Measurements from ENCODE around the gene GPATCH2.

The GPATCH2 gene

DNA sequence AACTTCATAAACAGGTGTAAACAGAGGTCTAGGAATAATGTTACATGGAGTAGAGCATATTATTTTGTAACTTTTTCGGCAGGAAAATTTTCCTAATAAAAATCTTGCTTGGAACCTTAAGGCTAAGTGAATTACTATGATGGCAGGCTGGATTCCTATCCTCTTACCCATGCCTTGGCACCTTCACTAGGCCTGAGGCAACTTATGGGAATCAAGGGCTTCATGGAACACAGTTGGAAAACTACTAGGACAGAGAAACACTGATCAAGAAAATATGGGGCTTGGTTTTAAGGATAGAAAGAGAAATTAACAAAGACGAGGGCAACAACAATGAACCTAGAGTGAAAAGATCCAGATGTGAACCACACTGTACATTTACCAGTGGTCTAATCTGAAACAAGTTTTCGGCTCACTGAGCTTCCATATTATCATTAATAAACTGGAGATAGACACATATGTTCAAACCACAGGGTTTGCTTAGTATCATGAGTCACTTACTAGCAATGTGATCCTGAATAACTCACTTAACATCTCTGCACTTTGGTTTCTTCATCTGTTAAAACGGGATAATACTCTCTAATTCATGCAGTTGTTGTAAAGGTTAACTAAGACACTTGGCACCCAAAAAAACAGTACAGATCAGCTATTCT is 68.5 kb downstream of the GPATCH2 start:
- Histone ChIP-seq H3K27ac (ENCODE audit: low read depth, low read length) (no peak overlapping the region), H2BK120ac (ENCODE audit: insufficient read depth, low read length, poor library complexity) (no peak overlapping the region)
- no CpG with 5 or more reads among the region's 4 CpGs for WGBS (ENCODE audit: extremely low coverage, insufficient coverage, insufficient read length)

DNA sequence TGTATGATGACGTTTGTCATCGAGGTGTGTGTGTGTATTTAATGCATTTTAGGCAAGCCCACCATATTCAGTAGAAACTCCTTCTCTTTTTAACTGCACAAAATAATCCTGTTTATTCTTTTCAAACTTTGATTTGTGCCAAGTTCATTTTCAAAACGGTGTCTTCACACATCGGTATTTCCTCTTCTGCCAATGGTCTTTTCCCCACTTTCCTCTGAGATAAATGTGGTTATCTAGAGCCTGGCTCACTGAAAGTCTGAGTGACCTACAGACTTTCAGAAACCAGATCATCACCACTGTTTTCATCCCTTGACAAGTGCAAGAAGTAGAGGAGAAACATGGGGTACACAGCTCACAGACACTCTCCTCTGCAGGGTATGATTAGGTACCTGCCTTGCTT is 69.4 kb downstream of the GPATCH2 start:
- no peaks in the 10 kb centered on the region for H3K79me1 ChIP-seq (ENCODE audit: low read length)
- H3K4me2 ChIP-seq (ENCODE audit: low read length), result no peak overlapping the region
- H3K27me3 ChIP-seq (ENCODE audit: insufficient read depth, low read length), result no peaks in the 10 kb centered on the region
- H2BK5ac ChIP-seq (ENCODE audit: low read depth, low read length, poor library complexity), result no peak overlapping the region
- H2AFZ ChIP-seq (ENCODE audit: insufficient read depth, low read length, poor library complexity), result no peak overlapping the region
- H3K9ac ChIP-seq (ENCODE audit: low read length), result no peak overlapping the region
- no peak overlapping the region for H3K27ac ChIP-seq (ENCODE audit: low read depth, low read length)
- no peak overlapping the region for H2BK12ac ChIP-seq (ENCODE audit: low read length)
- H3K36me3 ChIP-seq (ENCODE audit: control insufficient read depth in 1 of 2, insufficient read depth in 2 of 2, low read length in 2 of 2), result no peaks in the 10 kb centered on the region
- no peak overlapping the region for H3K4me3 ChIP-seq (ENCODE audit: low read depth, low read length)
- H2AK5ac ChIP-seq (ENCODE audit: low read length), result no peak overlapping the region
- no peak overlapping the region for H2BK120ac ChIP-seq (ENCODE audit: insufficient read depth, low read length, poor library complexity)
- no peak overlapping the region for H3K23ac ChIP-seq (ENCODE audit: low read length)
- H3K4ac ChIP-seq (ENCODE audit: low read depth, low read length), result no peak overlapping the region
- no peaks in the 10 kb centered on the region for H3K4me1 ChIP-seq (ENCODE audit: control insufficient read depth in 1 of 2, insufficient read depth in 2 of 2, low read length in 2 of 2)
- H3K18ac ChIP-seq (ENCODE audit: low read length), result no peak overlapping the region
- no peak overlapping the region for H4K91ac ChIP-seq (ENCODE audit: low read depth, low read length)
- H3K79me2 ChIP-seq (ENCODE audit: control insufficient read depth, insufficient read depth, low read length, poor library complexity), result no peaks in the 10 kb centered on the region
- no peak overlapping the region for H3K14ac ChIP-seq (ENCODE audit: low read length)
- WGBS (ENCODE audit: extremely low coverage, insufficient coverage, insufficient read length), result no CpG with 5 or more reads among the region's 4 CpGs
- no peak overlapping the region for H4K12ac ChIP-seq (ENCODE audit: low read depth, low read length)
- H3K9me3 ChIP-seq (ENCODE audit: insufficient read depth, low read depth, low read length), result no peaks in the 10 kb centered on the region
- DNase-seq, result no peak
- no peak overlapping the region for H4K8ac ChIP-seq (ENCODE audit: low read depth, low read length)

More for the DNA sequence above, 68.5 kb downstream of the GPATCH2 start:
- Histone ChIP-seq H3K14ac (ENCODE audit: low read length) (no peak overlapping the region), H2AK5ac (ENCODE audit: low read length) (no peak overlapping the region), H4K12ac (ENCODE audit: low read depth, low read length) (no peak overlapping the region), H3K79me1 (ENCODE audit: low read length) (no peaks in the 10 kb centered on the region), H3K9me3 (ENCODE audit: insufficient read depth, low read depth, low read length) (no peaks in the 10 kb centered on the region), H4K8ac (ENCODE audit: low read depth, low read length) (no peak overlapping the region), H3K27me3 (ENCODE audit: insufficient read depth, low read length) (no peaks in the 10 kb centered on the region), H4K91ac (ENCODE audit: low read depth, low read length) (no peak overlapping the region), H2AFZ (ENCODE audit: insufficient read depth, low read length, poor library complexity) (no peak overlapping the region), H3K4me1 (ENCODE audit: control insufficient read depth in 1 of 2, insufficient read depth in 2 of 2, low read length in 2 of 2) (no peaks in the 10 kb centered on the region), H3K36me3 (ENCODE audit: control insufficient read depth in 1 of 2, insufficient read depth in 2 of 2, low read length in 2 of 2) (no peaks in the 10 kb centered on the region), H3K23ac (ENCODE audit: low read length) (no peak overlapping the region), H2BK12ac (ENCODE audit: low read length) (no peak overlapping the region), H3K4me2 (ENCODE audit: low read length) (no peak overlapping the region), H3K4me3 (ENCODE audit: low read depth, low read length) (no peak overlapping the region), H3K4ac (ENCODE audit: low read depth, low read length) (no peak overlapping the region), H3K79me2 (ENCODE audit: control insufficient read depth, insufficient read depth, low read length, poor library complexity) (no peaks in the 10 kb centered on the region), H3K18ac (ENCODE audit: low read length) (no peak overlapping the region), H3K9ac (ENCODE audit: low read length) (no peak overlapping the region), H2BK5ac (ENCODE audit: low read depth, low read length, poor library complexity) (no peak overlapping the region)
- peak in 1 of 2 donors; percentile 49 for DNase-seq

DNA sequence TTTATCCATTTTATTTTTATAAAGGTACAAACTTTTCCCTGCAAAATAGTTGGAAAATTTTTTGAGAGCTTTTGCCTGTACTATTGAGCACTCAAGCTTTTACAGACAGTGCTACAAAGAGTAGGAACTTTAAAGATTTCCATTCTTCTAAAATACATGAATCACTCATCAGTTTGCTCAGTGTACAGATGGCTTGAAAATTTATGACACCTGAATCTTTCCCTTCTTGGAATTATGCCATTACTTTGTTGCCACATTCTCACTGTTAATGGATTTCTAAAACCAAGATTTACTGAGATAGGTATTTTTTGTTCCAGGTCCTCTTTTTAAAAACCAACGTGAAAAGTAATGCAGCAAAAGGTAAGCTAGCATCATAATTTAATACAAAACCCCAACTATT is 76.0 kb downstream of the GPATCH2 start:
- no CpG with 5 or more reads among the region's 1 CpG for WGBS (ENCODE audit: extremely low coverage, insufficient coverage, insufficient read length)
- Histone ChIP-seq H3K9ac (ENCODE audit: low read length) (no peak overlapping the region), H3K27ac (ENCODE audit: low read depth, low read length) (no peak overlapping the region), H3K79me2 (ENCODE audit: control insufficient read depth, insufficient read depth, low read length, poor library complexity) (no peaks in the 10 kb centered on the region), H3K23ac (ENCODE audit: low read length) (no peak overlapping the region), H2BK120ac (ENCODE audit: insufficient read depth, low read length, poor library complexity) (no peak overlapping the region), H2AFZ (ENCODE audit: insufficient read depth, low read length, poor library complexity) (no peak overlapping the region), H4K91ac (ENCODE audit: low read depth, low read length) (no peak overlapping the region), H3K4me1 (ENCODE audit: control insufficient read depth in 1 of 2, insufficient read depth in 2 of 2, low read length in 2 of 2) (no peaks in the 10 kb centered on the region), H3K18ac (ENCODE audit: low read length) (no peak overlapping the region), H3K9me3 (ENCODE audit: insufficient read depth, low read depth, low read length) (no peaks in the 10 kb centered on the region), H3K4ac (ENCODE audit: low read depth, low read length) (no peak overlapping the region), H3K4me3 (ENCODE audit: low read depth, low read length) (no peak overlapping the region), H3K14ac (ENCODE audit: low read length) (no peak overlapping the region), H2BK12ac (ENCODE audit: low read length) (no peak overlapping the region), H4K8ac (ENCODE audit: low read depth, low read length) (no peak overlapping the region), H3K79me1 (ENCODE audit: low read length) (no peaks in the 10 kb centered on the region), H4K12ac (ENCODE audit: low read depth, low read length) (no peak overlapping the region), H3K4me2 (ENCODE audit: low read length) (no peak overlapping the region), H2AK5ac (ENCODE audit: low read length) (no peak overlapping the region), H2BK5ac (ENCODE audit: low read depth, low read length, poor library complexity) (no peak overlapping the region), H3K27me3 (ENCODE audit: insufficient read depth, low read length) (no peaks in the 10 kb centered on the region), H3K36me3 (ENCODE audit: control insufficient read depth in 1 of 2, insufficient read depth in 2 of 2, low read length in 2 of 2) (no peaks in the 10 kb centered on the region)
- no peak for DNase-seq

DNA sequence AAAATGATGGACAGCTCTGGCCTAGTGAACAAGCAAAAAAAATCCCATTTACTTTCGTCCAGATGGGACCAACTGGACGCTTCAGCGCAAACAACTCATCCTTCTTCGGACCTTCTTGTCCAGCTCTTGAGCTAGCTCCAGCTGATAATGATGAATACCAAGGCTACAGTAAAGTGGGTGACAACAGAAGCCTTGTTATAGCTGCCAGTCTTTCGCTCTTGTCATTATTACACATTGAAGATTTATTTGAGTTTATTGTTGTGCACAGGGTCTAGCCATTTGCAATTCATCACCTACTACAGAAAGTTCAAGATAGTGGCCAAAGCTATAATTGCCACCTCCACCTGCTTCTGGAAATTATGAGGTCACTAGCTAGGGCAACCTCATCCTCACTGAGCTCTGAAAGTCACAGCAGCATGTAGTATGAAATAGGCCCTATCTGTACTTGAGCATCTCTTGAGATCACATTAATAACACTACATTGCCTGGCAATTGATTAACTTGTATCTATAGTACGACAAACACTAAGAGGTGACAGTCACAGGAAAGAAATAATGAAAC is 76.9 kb downstream of the GPATCH2 start:
- Histone ChIP-seq H3K79me1 (ENCODE audit: low read length) (no peaks in the 10 kb centered on the region), H3K4ac (ENCODE audit: low read depth, low read length) (no peak overlapping the region), H3K9ac (ENCODE audit: low read length) (no peak overlapping the region), H3K79me2 (ENCODE audit: control insufficient read depth, insufficient read depth, low read length, poor library complexity) (no peaks in the 10 kb centered on the region), H3K9me3 (ENCODE audit: insufficient read depth, low read depth, low read length) (no peaks in the 10 kb centered on the region), H3K27me3 (ENCODE audit: insufficient read depth, low read length) (no peaks in the 10 kb centered on the region), H3K4me2 (ENCODE audit: low read length) (no peak overlapping the region), H4K91ac (ENCODE audit: low read depth, low read length) (no peak overlapping the region), H4K8ac (ENCODE audit: low read depth, low read length) (no peak overlapping the region), H3K27ac (ENCODE audit: low read depth, low read length) (no peak overlapping the region), H2BK12ac (ENCODE audit: low read length) (no peak overlapping the region), H3K36me3 (ENCODE audit: control insufficient read depth in 1 of 2, insufficient read depth in 2 of 2, low read length in 2 of 2) (no peaks in the 10 kb centered on the region), H4K12ac (ENCODE audit: low read depth, low read length) (no peak overlapping the region), H3K18ac (ENCODE audit: low read length) (no peak overlapping the region), H2BK120ac (ENCODE audit: insufficient read depth, low read length, poor library complexity) (no peak overlapping the region), H3K23ac (ENCODE audit: low read length) (no peak overlapping the region), H2BK5ac (ENCODE audit: low read depth, low read length, poor library complexity) (no peak overlapping the region), H3K14ac (ENCODE audit: low read length) (no peak overlapping the region), H2AK5ac (ENCODE audit: low read length) (no peak overlapping the region), H2AFZ (ENCODE audit: insufficient read depth, low read length, poor library complexity) (no peak overlapping the region), H3K4me3 (ENCODE audit: low read depth, low read length) (no peak overlapping the region), H3K4me1 (ENCODE audit: control insufficient read depth in 1 of 2, insufficient read depth in 2 of 2, low read length in 2 of 2) (no peaks in the 10 kb centered on the region)
- no CpG with 5 or more reads among the region's 6 CpGs for WGBS (ENCODE audit: extremely low coverage, insufficient coverage, insufficient read length)
- DNase-seq, result no peak

Data from trophoblast cell (in vitro differentiated cells and primary cell).